Esophagus muscularis mucosa (tissue), 4 donors: ENCODE results near the gene MNAT1. TPM values are rescaled to one million over a fixed set of nuclear protein-coding genes. Genes with fewer than 3 reads are reported as not detected.

ENCODE experiments used
- DNase-seq: peaks from one replicate; pipeline ENCODE4 v3.0.0-alpha.2; 2017; ENCODE audit errors: extremely low spot score
- H3K27ac ChIP-seq, 4 donors: fragments of 200-600 bp; sonication (generic); replicated peaks in 1 of 4; 1 replicate in 3 of 4; 2 replicates in 1 of 4; pipeline ENCODE4 v1.5.1; 2016 to 2019; ENCODE audit warnings: mild to moderate bottlenecking in 1 of 4
- H3K27me3 ChIP-seq, 4 donors: fragments of 200-600 bp; sonication (generic); one replicate each; pipeline versions ENCODE4 v1.5.1 to v1.6.0; 2016 to 2019
- H3K36me3 ChIP-seq, 4 donors: fragments of 200-600 bp; sonication (generic); one replicate each; pipeline ENCODE4 v1.5.1; 2016 to 2019
- H3K4me1 ChIP-seq, 4 donors: fragments of 200-600 bp; sonication (generic); one replicate each; pipeline ENCODE4 v1.5.1; 2016 to 2019
- H3K4me3 ChIP-seq, 4 donors: fragments of 200-600 bp; sonication (generic); 1 replicate in 2 of 4; 2 replicates in 2 of 4; pipeline ENCODE4 v1.5.1; 2016 to 2019; ENCODE audit warnings: mild to moderate bottlenecking in 4 of 4, moderate library complexity in 1 of 4
- H3K9me3 ChIP-seq, 4 donors: fragments of 200-600 bp; sonication (generic); 1 replicate in 3 of 4; 2 replicates in 1 of 4; pipeline ENCODE4 v1.5.1; 2016 to 2019
- EP300 ChIP-seq: sonication (generic); formaldehyde crosslinking; IDR thresholded peaks from one replicate; pipeline ENCODE4 v1.6.1; 2017; ENCODE audit warnings: antibody characterized with exemption
- POLR2A ChIP-seq: fragments of 450-650 bp; IDR thresholded peaks from one replicate; pipeline ENCODE4 v1.6.1; 2017; ENCODE audit warnings: antibody characterized with exemption, moderate library complexity, mild to moderate bottlenecking, low read depth
- POLR2AphosphoS5 ChIP-seq, 2 donors: sonication (generic); formaldehyde crosslinking; IDR thresholded peaks; one replicate each; pipeline ENCODE4 v1.6.1; 2017; ENCODE audit warnings: antibody characterized with exemption in 2 of 2
- WGBS: methylation state at CpG from one replicate; pipeline ENCODE4 v1.1.5; 2018; 5-methylcytosine and 5-hydroxymethylcytosine counted together
- intact Hi-C: fragments of 100-400 bp; cut with DNase I; formaldehyde crosslinking; loops from one replicate; pipeline ENCODE4 v1.15.1; 2023
- total RNA-seq, 4 donors: library from RNA; depleted of rRNA; stranded (reverse); fragments of >200 nt; gene quantifications; one replicate each; pipeline versions ENCODE4 v1.1.0 to v1.2.1, GENCODE V29; 2016
- TF ChIP-seq, protein P1 (sequence below), 3 experiments: fragments of 200-600 bp in 2 of 3; fragments of 450-650 bp in 1 of 3; sonication (generic) in 2 of 3; IDR thresholded peaks; one replicate each; pipeline ENCODE4 v1.5.1; 2017 to 2019; ENCODE audit warnings: antibody characterized with exemption in 3 of 3, mild to moderate bottlenecking in 2 of 3, moderate library complexity in 1 of 3

Gene MNAT1
- total RNA-seq, 4 donors from 2014 or later, result 34.9 to 48.2 (median 38.1) TPM

DNA sequence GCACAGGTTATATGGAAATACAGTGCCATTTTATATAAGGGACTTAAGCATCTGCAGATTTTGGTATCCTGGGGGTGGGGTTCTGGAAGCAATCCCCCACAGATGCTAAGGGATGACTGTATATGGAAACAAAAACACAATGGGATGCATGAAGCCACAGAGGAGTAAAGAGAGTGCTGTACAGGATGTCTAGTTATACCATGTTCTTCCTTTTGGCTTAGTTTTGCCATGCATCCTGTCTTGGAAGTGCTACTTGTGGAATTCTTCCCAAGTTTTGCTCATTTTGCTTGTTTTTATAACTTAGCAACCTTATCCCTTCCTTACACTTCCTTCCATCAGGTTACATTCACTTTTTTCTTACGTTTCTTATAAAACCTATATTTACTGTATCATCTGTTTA lies 190.7 kb downstream of the MNAT1 start:
- Histone ChIP-seq H3K9me3 (no peaks in the 10 kb centered on the region), H3K4me1 (no peaks in the 10 kb centered on the region), H3K27me3 (no peaks in the 10 kb centered on the region), H3K36me3 (no peaks in the 10 kb centered on the region), H3K27ac (no peak overlapping the region), H3K4me3 (no peak overlapping the region)
- DNase-seq, result no peak
- WGBS, result 83% methylated on average over 1 of the region's 1 CpG
- TF ChIP-seq, protein P1, sequence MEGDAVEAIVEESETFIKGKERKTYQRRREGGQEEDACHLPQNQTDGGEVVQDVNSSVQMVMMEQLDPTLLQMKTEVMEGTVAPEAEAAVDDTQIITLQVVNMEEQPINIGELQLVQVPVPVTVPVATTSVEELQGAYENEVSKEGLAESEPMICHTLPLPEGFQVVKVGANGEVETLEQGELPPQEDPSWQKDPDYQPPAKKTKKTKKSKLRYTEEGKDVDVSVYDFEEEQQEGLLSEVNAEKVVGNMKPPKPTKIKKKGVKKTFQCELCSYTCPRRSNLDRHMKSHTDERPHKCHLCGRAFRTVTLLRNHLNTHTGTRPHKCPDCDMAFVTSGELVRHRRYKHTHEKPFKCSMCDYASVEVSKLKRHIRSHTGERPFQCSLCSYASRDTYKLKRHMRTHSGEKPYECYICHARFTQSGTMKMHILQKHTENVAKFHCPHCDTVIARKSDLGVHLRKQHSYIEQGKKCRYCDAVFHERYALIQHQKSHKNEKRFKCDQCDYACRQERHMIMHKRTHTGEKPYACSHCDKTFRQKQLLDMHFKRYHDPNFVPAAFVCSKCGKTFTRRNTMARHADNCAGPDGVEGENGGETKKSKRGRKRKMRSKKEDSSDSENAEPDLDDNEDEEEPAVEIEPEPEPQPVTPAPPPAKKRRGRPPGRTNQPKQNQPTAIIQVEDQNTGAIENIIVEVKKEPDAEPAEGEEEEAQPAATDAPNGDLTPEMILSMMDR (IDR thresholded peaks at IDR 0.05), result no peak
- TF ChIP-seq POLR2A, result no peak
- TF ChIP-seq EP300, result no peak
- no peak for TF ChIP-seq POLR2AphosphoS5 (IDR thresholded peaks at IDR 0.05)
- intact Hi-C loops, result no loop called here

DNA sequence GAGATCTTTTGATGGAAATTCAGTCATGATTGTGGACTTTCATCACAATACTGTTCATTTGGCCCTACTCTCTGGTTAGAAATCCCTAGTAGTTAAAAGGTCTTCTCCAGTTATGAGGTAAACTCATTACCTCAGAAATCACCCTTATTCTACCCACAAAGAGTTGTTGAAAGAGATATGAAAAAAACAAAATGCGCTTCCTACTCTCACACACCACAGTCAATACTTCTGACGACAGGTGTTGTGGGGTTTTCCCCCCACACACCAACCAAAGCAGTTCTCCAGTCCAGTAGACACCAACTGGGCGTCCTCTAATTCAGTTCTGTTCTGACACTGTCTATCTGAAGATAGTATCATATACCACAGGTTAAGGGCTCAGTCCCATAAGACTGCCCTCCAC lies 191.4 kb downstream of the MNAT1 start:
- WGBS, result 94% methylated on average over 3 of the region's 3 CpGs
- no peak for TF ChIP-seq EP300
- TF ChIP-seq, protein P1 (IDR thresholded peaks at IDR 0.05), result no peak
- TF ChIP-seq POLR2A, result no peak
- TF ChIP-seq POLR2AphosphoS5 (IDR thresholded peaks at IDR 0.05), result no peak
- Histone ChIP-seq H3K36me3 (no peaks in the 10 kb centered on the region), H3K4me1 (no peaks in the 10 kb centered on the region), H3K9me3 (no peaks in the 10 kb centered on the region), H3K27me3 (no peaks in the 10 kb centered on the region), H3K4me3 (no peak overlapping the region), H3K27ac (no peak overlapping the region)
- intact Hi-C loops, result no loop called here
- DNase-seq, result no peak

DNA sequence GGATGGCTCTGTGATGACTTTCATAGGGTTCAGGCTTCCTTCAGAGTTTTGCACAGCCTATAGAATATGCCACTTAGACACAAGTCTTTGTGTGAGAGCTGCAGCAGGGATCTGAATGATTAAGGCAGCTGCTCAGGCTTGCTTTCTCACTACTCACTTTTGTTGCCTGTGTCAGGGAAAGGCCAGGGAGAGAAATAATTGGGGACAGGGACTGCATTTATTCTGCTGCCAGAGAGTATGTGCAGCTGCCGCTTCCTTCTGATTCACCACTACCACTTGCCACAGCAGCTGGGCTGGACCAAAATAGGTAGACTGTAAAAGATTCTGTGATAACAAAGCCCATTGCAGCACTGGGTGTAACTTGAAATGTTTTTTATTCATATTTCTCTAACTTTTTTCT lies 196.7 kb downstream of the MNAT1 start:
- no peak for DNase-seq
- WGBS, result 88% methylated on average over 1 of the region's 1 CpG

DNA sequence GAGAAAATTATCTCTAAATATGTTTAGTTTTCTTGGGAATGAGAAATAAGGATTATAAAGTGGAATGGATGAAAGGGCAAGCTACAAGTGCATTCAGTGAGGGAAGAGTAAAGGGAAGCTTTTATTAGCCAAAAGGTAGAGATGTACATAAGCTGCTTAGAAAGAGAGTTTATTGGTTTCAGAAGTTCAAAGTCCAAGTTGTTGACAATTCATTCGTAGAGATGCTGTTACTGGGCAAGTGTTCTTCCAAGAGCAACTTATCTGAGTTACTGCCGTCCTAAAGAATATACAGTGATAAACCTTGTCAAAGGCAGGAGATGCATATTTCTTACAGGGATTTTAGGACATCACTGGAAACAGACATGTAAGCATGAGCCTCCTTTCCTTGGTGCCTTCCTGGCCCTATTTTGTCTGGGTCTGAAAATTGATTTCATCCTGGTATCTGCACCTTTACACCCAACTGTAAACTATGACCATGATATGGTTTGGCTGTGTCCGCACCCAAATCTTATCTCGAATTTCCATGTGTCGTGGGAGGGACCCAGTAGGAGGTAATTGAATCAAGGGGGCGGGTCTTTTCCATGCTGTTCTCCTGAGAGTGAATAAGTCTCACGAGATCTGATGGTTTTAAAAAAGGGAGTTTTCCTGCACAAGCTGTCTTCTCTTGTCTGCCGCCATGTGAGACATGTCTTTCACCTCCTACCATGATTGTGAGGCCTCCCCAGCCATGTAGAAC lies 199.5 kb downstream of the MNAT1 start:
- Histone ChIP-seq H3K4me1 (no peaks in the 10 kb centered on the region), H3K27ac (no peak overlapping the region), H3K4me3 (no peak overlapping the region), H3K9me3 (no peaks in the 10 kb centered on the region), H3K27me3 (no peaks in the 10 kb centered on the region), H3K36me3 (no peaks in the 10 kb centered on the region)
- DNase-seq, result no peak
- TF ChIP-seq POLR2AphosphoS5 (IDR thresholded peaks at IDR 0.05), result no peak
- no peak for TF ChIP-seq EP300
- TF ChIP-seq, protein P1 (IDR thresholded peaks at IDR 0.05), result no peak
- no peak for TF ChIP-seq POLR2A
- WGBS, result 91% methylated on average over 8 of the region's 8 CpGs
- intact Hi-C loops, result no loop called here

More for the DNA sequence above, 196.7 kb downstream of the MNAT1 start:
- intact Hi-C loops, result no loop called here
- H3K9me3 ChIP-seq, result no peaks in the 10 kb centered on the region
- no peaks in the 10 kb centered on the region for H3K27me3 ChIP-seq
- H3K4me3 ChIP-seq, result no peak overlapping the region
- no peaks in the 10 kb centered on the region for H3K36me3 ChIP-seq
- TF ChIP-seq POLR2AphosphoS5 (IDR thresholded peaks at IDR 0.05), result no peak
- TF ChIP-seq, protein P1 (IDR thresholded peaks at IDR 0.05), result no peak
- no peaks in the 10 kb centered on the region for H3K4me1 ChIP-seq
- no peak overlapping the region for H3K27ac ChIP-seq

DNA sequence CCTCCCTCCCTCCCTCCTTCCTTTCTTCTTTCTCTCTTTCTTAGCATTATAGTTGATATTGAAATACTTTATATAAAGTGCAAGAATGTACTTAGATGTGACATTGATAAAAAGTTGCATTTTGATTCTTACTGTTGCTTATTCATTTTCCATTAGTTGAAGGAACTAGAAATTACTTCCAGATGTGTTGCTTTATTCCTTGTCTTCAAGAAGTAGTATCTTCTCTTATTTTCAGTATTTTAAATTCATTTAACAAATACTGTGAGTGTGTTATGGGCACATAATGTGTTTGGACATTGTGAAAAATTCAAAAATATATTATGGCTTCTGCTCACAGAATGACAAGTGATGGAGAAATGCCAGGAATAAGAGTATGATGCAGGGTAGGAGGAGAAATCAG lies 200.8 kb downstream of the MNAT1 start:
- Histone ChIP-seq H3K4me1 (no peaks in the 10 kb centered on the region), H3K27me3 (no peaks in the 10 kb centered on the region), H3K36me3 (no peaks in the 10 kb centered on the region), H3K27ac (no peak overlapping the region), H3K9me3 (no peaks in the 10 kb centered on the region), H3K4me3 (no peak overlapping the region)
- TF ChIP-seq EP300 (no peak), POLR2A (no peak), POLR2AphosphoS5 (IDR thresholded peaks at IDR 0.05) (no peak)
- TF ChIP-seq, protein P1 (IDR thresholded peaks at IDR 0.05), result no peak
- no peak for DNase-seq
- intact Hi-C loops, result no loop called here
